HepG2 (cell line): ENCODE measurements around the gene FUZ. TPM values are rescaled to one million over a fixed set of nuclear protein-coding genes. Genes with fewer than 3 reads are reported as not detected.

Source experiments
- ETV6 ChIP-seq: sonication (generic); formaldehyde crosslinking; conservative IDR thresholded peaks from 2 replicates; pipeline ENCODE4 v1.4.0; 2020; ENCODE audit warnings: missing genetic modification reagents
- FOXP1 ChIP-seq, 2 experiments: fragments of 450-650 bp in 1 of 2; IDR thresholded peaks; 2 replicates each; pipeline ENCODE4 v1.6.1; 2017 to 2018; ENCODE audit warnings: antibody characterized with exemption in 1 of 2
- HNF1A ChIP-seq, 2 experiments: sonication (generic) in 1 of 2; formaldehyde crosslinking in 1 of 2; IDR thresholded peaks; 2 replicates each; pipeline versions ENCODE4 v1.4.0 to v1.6.1; 2016 to 2020; ENCODE audit warnings: borderline replicate concordance in 1 of 2, low read depth in 1 of 2, mild to moderate bottlenecking in 1 of 2, missing genetic modification reagents in 1 of 2
- KLF11 ChIP-seq: IDR thresholded peaks from 2 replicates; pipeline ENCODE4 v1.6.1; 2016; ENCODE audit warnings: missing compliant biosample characterization
- MAZ ChIP-seq, 2 experiments: sonication (generic) in 1 of 2; formaldehyde crosslinking in 1 of 2; IDR thresholded peaks; 2 replicates each; pipeline versions ENCODE4 v1.5.0 to v1.6.1; 2012 to 2020; ENCODE audit warnings: low read depth in 2 of 2, mild to moderate bottlenecking in 2 of 2, borderline replicate concordance in 1 of 2, improper control_type of control experiment in 1 of 2, low read length in 1 of 2, missing genetic modification reagents in 1 of 2, moderate library complexity in 1 of 2
- PREB ChIP-seq: sonication (generic); formaldehyde crosslinking; IDR thresholded peaks from 2 replicates; pipeline ENCODE4 v1.4.0; 2020; ENCODE audit warnings: missing genetic modification reagents
- RARG ChIP-seq: sonication (generic); formaldehyde crosslinking; IDR thresholded peaks from 2 replicates; pipeline ENCODE4 v1.4.0; 2020; ENCODE audit warnings: low read depth, mild to moderate bottlenecking, missing genetic modification reagents
- ZNF136 ChIP-seq: sonication (generic); formaldehyde crosslinking; IDR thresholded peaks from 2 replicates; pipeline ENCODE4 v1.8.1; 2022; ENCODE audit warnings: low read depth, mild to moderate bottlenecking, moderate library complexity, missing genetic modification reagents
- ZSCAN31 ChIP-seq: sonication (generic); formaldehyde crosslinking; IDR thresholded peaks from 2 replicates; pipeline ENCODE4 v1.5.0; 2020; ENCODE audit warnings: low read depth, mild to moderate bottlenecking, missing genetic modification reagents
- polyA plus RNA-seq, 8 experiments: library from polyadenylated mRNA; depleted of rRNA in 3 of 8; stranded (reverse) in 7 of 8; unstranded in 1 of 8; fragments of >200 nt; fragmentation: Illumina TruSeq in 4 of 8; extraction: Trizol in 4 of 8; gene quantifications; 2 replicates each; pipeline versions ENCODE4 v1.2.1 to v1.2.3, GENCODE V29; 2011 to 2016; ENCODE audit warnings: low read depth in 4 of 8, missing spikeins in 1 of 8, mixed read lengths in 1 of 8; ENCODE audit not compliant: insufficient read depth in 1 of 8
- total RNA-seq, 5 experiments: library from RNA; depleted of rRNA; stranded (reverse); fragments of >200 nt; fragmentation: Illumina TruSeq; extraction: Trizol; gene quantifications; 2 replicates each; pipeline ENCODE4 v1.2.3, GENCODE V29; 2016; ENCODE audit warnings: low read depth in 1 of 5

FUZ gene
- total and polyA plus RNA-seq, 2 of the 13 experiments (the other 11 are each of a cell fraction or from before 2014, with no cell fraction given): 0.08 TPM; not detected in 1

- TF ChIP-seq PREB (CRISPR knock-in tag) (no peak), ZNF136 (CRISPR knock-in tag) (no peak), MAZ (IDR thresholded peaks at IDR 0.05; ENCODE audit: borderline replicate concordance, low read depth, low read length) (no peak), MAZ (CRISPR knock-in tag; IDR thresholded peaks at IDR 0.05; ENCODE audit: low read depth) (no peak), FOXP1 (IDR thresholded peaks at IDR 0.05) (no peak), FOXP1 (CRISPR knock-in tag; IDR thresholded peaks at IDR 0.05) (no peak), ETV6 (CRISPR knock-in tag) (no peak), RARG (CRISPR knock-in tag) (no peak), ZSCAN31 (no peak), HNF1A (IDR thresholded peaks at IDR 0.05; ENCODE audit: low read depth) (no peak), HNF1A (CRISPR knock-in tag; IDR thresholded peaks at IDR 0.05; ENCODE audit: borderline replicate concordance) (no peak), KLF11 (CRISPR knock-in tag) (no peak)
These were observed 16.1 kb upstream of the FUZ start (continued) for GRCh38 chr19:49829200-49829599.
